ENCODE measurements around the gene MAST2.

Gene MAST2

DNA sequence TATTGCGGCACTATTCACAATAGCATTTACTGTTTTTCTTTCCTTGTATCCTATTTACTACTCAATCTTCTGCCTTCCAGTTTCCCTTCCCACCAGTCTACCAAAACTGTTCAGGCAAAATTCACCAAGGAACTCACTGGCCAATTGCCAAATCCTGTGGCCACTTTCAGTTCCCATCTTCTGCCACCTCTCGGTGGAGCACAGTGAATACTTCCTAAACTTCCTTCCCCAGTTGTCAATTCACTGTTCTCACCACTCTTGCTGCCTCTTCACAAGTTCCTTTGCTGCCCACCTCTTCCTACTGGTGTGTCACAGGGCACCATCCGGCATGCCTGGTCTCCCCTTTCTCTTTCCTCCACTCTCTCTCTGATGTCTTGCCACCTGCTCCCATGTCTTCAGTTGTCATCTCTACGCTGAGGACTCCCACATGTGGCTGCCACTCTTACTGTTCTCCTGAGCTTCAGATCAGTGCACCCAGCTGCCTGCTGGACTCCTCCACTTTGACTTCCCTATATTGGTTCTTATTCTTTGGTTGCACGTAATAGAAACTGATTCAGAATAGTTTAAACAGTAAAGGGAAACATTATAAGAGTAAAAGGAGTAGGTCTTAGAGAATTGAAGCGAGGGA lies 214.6 kb downstream of the MAST2 start:
- H3K27ac ChIP-seq (replicated peaks; ENCODE audit: low read length), result no peak overlapping the region
- H2AFZ ChIP-seq (ENCODE audit: low read length), result no peak overlapping the region
- H3K4me1 ChIP-seq (ENCODE audit: control insufficient read depth in 2 of 2, insufficient read depth in 1 of 2, low read depth in 1 of 2, low read length in 2 of 2), result no peaks in the 10 kb centered on the region
- H2BK15ac ChIP-seq (ENCODE audit: low read length), result no peak overlapping the region
- no peak for DNase-seq (ENCODE audit: low spot score)
- H3K14ac ChIP-seq (ENCODE audit: low read length), result no peak overlapping the region
- H2BK12ac ChIP-seq (ENCODE audit: low read length), result no peak overlapping the region
- no peak overlapping the region for H3K23ac ChIP-seq (ENCODE audit: low read depth, low read length, poor library complexity)
- no peaks in the 10 kb centered on the region for H3K9me3 ChIP-seq (replicated peaks in 1 of 2; ENCODE audit: control insufficient read depth in 2 of 2, insufficient read depth in 1 of 2, low read depth in 1 of 2, low read length in 2 of 2)
- H2BK5ac ChIP-seq (ENCODE audit: low read length), result no peak overlapping the region
- no peak overlapping the region for H3K9ac ChIP-seq (ENCODE audit: low read depth, low read length, poor library complexity)
- H3K27me3 ChIP-seq (ENCODE audit: control insufficient read depth in 3 of 3, insufficient read depth in 3 of 3, low read depth in 1 of 3, low read length in 3 of 3), result no peaks in the 10 kb centered on the region
- no peak overlapping the region for H2BK120ac ChIP-seq (ENCODE audit: low read depth, low read length)
- no peak overlapping the region for H3K4me2 ChIP-seq (ENCODE audit: insufficient read depth, low read length, poor library complexity, severe bottlenecking)
- H3K4me3 ChIP-seq (ENCODE audit: low read length in 2 of 2), result no peak overlapping the region
- H2AK5ac ChIP-seq (ENCODE audit: low read depth, low read length), result no peak overlapping the region
- WGBS, 2 donors (ENCODE audit: extremely low coverage in 2 of 2, insufficient read length in 2 of 2, insufficient replicate concordance in 1 of 2), result no CpG with 5 or more reads among the region's 6 CpGs
- H3K4ac ChIP-seq (ENCODE audit: low read length), result no peak overlapping the region
- H3K79me1 ChIP-seq (ENCODE audit: low read depth, low read length), result no peaks in the 10 kb centered on the region
- peaks cover 11 to 50% of the 10 kb centered on the region in 2 donors for H3K36me3 ChIP-seq (replicated peaks in 1 of 2; ENCODE audit: control insufficient read depth in 2 of 2, insufficient read depth in 2 of 2, low read length in 2 of 2)
- no peak overlapping the region for H4K8ac ChIP-seq (ENCODE audit: low read depth, low read length)
- no peak overlapping the region for H4K91ac ChIP-seq (ENCODE audit: low read depth, low read length, poor library complexity)
- no peak overlapping the region for H3K18ac ChIP-seq (ENCODE audit: low read length)

DNA sequence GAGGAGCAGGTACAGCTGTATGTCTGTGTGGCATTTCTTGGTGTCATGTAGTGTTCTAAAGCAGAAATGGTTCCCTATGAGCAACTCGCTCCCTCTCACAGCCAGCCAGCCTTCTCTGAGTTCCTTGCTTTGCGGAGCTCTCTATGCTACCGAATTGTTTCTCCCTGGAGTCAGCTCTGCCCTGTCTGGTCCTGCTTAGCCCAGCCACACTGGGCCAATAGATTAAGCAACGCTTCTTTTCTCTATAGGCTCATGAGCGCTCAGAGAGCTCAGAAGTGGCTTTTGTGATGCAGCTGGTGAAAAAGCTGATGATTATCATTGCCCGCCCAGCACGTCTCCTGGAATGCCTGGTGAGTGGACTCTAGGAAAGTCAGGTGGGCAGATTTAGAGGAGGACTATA lies 215.9 kb downstream of the MAST2 start:
- Histone ChIP-seq H3K79me1 (ENCODE audit: low read depth, low read length) (no peaks in the 10 kb centered on the region), H4K91ac (ENCODE audit: low read depth, low read length, poor library complexity) (no peak overlapping the region), H3K4ac (ENCODE audit: low read length) (no peak overlapping the region), H2BK15ac (ENCODE audit: low read length) (no peak overlapping the region), H4K8ac (ENCODE audit: low read depth, low read length) (no peak overlapping the region), H3K9me3 (replicated peaks in 1 of 2; ENCODE audit: control insufficient read depth in 2 of 2, insufficient read depth in 1 of 2, low read depth in 1 of 2, low read length in 2 of 2) (peaks cover 2 to 10% of the 10 kb centered on the region in 2 donors), H3K4me3 (ENCODE audit: low read length in 2 of 2) (no peak overlapping the region), H3K14ac (ENCODE audit: low read length) (no peak overlapping the region), H3K27ac (replicated peaks; ENCODE audit: low read length) (no peak overlapping the region), H2AFZ (ENCODE audit: low read length) (no peak overlapping the region), H3K23ac (ENCODE audit: low read depth, low read length, poor library complexity) (no peak overlapping the region), H2BK5ac (ENCODE audit: low read length) (no peak overlapping the region), H3K4me2 (ENCODE audit: insufficient read depth, low read length, poor library complexity, severe bottlenecking) (no peak overlapping the region), H2BK120ac (ENCODE audit: low read depth, low read length) (no peak overlapping the region), H2BK12ac (ENCODE audit: low read length) (no peak overlapping the region), H3K36me3 (replicated peaks in 1 of 2; ENCODE audit: control insufficient read depth in 2 of 2, insufficient read depth in 2 of 2, low read length in 2 of 2) (peaks cover 24 to 57% of the 10 kb centered on the region in 2 donors), H3K18ac (ENCODE audit: low read length) (no peak overlapping the region), H2AK5ac (ENCODE audit: low read depth, low read length) (no peak overlapping the region), H3K9ac (ENCODE audit: low read depth, low read length, poor library complexity) (no peak overlapping the region), H3K4me1 (ENCODE audit: control insufficient read depth in 2 of 2, insufficient read depth in 1 of 2, low read depth in 1 of 2, low read length in 2 of 2) (no peaks in the 10 kb centered on the region), H3K27me3 (ENCODE audit: control insufficient read depth in 3 of 3, insufficient read depth in 3 of 3, low read depth in 1 of 3, low read length in 3 of 3) (no peaks in the 10 kb centered on the region)
- no peak for DNase-seq (ENCODE audit: low spot score)
- no CpG with 5 or more reads among the region's 7 CpGs for WGBS, 2 donors (ENCODE audit: extremely low coverage in 2 of 2, insufficient read length in 2 of 2, insufficient replicate concordance in 1 of 2)

DNA sequence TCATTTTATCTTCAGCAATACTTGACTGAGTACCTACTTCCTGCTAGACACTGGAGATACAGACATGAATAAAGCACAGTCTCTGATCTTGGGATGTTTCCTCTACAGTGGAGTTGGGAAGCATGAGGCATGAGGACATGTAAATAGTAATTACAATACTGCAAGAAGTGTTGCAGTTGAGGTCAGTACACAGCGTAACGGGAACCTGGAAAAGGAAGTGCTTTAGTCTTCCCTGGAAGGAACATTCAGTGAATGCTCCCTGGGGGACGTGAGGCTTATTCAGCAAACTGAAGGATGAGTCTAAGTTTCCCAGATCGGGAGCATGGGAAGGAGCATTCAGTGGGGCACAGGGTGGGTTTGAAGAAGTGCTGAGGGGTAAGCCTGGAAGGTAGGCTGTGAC lies 216.6 kb downstream of the MAST2 start:
- Histone ChIP-seq H3K36me3 (replicated peaks in 1 of 2; ENCODE audit: control insufficient read depth in 2 of 2, insufficient read depth in 2 of 2, low read length in 2 of 2) (peaks cover 24 to 61% of the 10 kb centered on the region in 2 donors), H3K79me1 (ENCODE audit: low read depth, low read length) (no peaks in the 10 kb centered on the region)

DNA sequence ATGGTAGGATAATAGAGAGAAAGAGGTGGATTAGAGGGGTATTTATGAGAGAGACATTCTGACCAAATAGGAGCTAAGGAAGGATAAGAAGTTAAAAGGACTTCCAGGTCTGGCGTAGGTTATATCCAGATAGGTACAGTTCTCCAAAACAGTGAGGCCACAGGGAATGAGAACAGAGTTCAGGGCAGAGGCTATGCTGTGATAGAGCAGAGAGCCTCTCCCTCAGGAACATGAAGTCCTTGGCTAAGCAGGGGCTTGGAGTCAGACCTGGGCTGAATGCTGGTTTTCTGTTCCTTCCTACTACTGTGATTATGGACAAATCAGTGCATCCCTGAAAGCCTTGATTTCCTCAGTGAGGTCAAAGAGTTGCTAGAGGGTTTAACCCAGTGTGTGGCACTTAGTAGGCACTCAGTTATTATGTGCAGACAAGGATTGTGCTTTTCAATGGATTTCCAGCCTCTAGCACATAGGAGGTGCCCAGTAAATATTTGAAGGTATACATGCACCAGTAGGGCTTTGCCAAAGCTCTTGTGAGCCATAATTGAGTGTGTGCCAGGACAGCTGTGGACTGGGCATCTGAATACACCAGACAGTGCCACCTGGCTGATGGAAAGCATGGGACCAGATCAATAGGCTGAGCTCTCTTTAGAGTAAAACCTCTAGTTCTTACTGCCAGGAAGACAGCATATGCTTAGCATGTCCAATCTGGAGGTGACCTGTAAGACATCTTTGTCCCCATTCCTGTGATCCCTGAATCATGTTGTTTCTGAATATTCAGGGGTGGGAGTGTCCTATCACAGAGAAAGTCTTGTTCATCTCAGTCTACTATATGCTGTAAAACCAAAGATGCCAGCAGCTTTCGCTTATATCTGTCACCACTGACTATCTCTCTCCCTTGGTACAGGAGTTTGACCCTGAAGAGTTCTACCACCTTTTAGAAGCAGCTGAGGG lies 217.9 kb downstream of the MAST2 start:
- no CpG with 5 or more reads among the region's 2 CpGs for WGBS, 2 donors (ENCODE audit: extremely low coverage in 2 of 2, insufficient read length in 2 of 2, insufficient replicate concordance in 1 of 2)

More for the DNA sequence above, 216.6 kb downstream of the MAST2 start:
- DNase-seq (ENCODE audit: low spot score), result no peak
- H3K23ac ChIP-seq (ENCODE audit: low read depth, low read length, poor library complexity), result no peak overlapping the region
- no peak overlapping the region for H2AK5ac ChIP-seq (ENCODE audit: low read depth, low read length)
- no peak overlapping the region for H3K18ac ChIP-seq (ENCODE audit: low read length)
- no peak overlapping the region for H4K8ac ChIP-seq (ENCODE audit: low read depth, low read length)
- no peak overlapping the region for H2BK15ac ChIP-seq (ENCODE audit: low read length)
- H3K14ac ChIP-seq (ENCODE audit: low read length), result no peak overlapping the region
- H2AFZ ChIP-seq (ENCODE audit: low read length), result no peak overlapping the region
- no peak overlapping the region for H2BK5ac ChIP-seq (ENCODE audit: low read length)
- H2BK12ac ChIP-seq (ENCODE audit: low read length), result no peak overlapping the region
- H3K4me1 ChIP-seq (ENCODE audit: control insufficient read depth in 2 of 2, insufficient read depth in 1 of 2, low read depth in 1 of 2, low read length in 2 of 2), result no peaks in the 10 kb centered on the region
- no peak overlapping the region for H3K4ac ChIP-seq (ENCODE audit: low read length)
- no peak overlapping the region for H3K4me3 ChIP-seq (ENCODE audit: low read length in 2 of 2)
- H3K9ac ChIP-seq (ENCODE audit: low read depth, low read length, poor library complexity), result no peak overlapping the region
- no peak overlapping the region for H3K27ac ChIP-seq (replicated peaks; ENCODE audit: low read length)
- no CpG with 5 or more reads among the region's 4 CpGs for WGBS, 2 donors (ENCODE audit: extremely low coverage in 2 of 2, insufficient read length in 2 of 2, insufficient replicate concordance in 1 of 2)
- H3K4me2 ChIP-seq (ENCODE audit: insufficient read depth, low read length, poor library complexity, severe bottlenecking), result no peak overlapping the region
- H3K27me3 ChIP-seq (ENCODE audit: control insufficient read depth in 3 of 3, insufficient read depth in 3 of 3, low read depth in 1 of 3, low read length in 3 of 3), result no peaks in the 10 kb centered on the region
- peaks cover 2 to 12% of the 10 kb centered on the region in 2 donors for H3K9me3 ChIP-seq (replicated peaks in 1 of 2; ENCODE audit: control insufficient read depth in 2 of 2, insufficient read depth in 1 of 2, low read depth in 1 of 2, low read length in 2 of 2)
- no peak overlapping the region for H2BK120ac ChIP-seq (ENCODE audit: low read depth, low read length)
- no peak overlapping the region for H4K91ac ChIP-seq (ENCODE audit: low read depth, low read length, poor library complexity)

More for the DNA sequence above, 217.9 kb downstream of the MAST2 start:
- H2BK5ac ChIP-seq (ENCODE audit: low read length), result no peak overlapping the region
- no peak overlapping the region for H3K23ac ChIP-seq (ENCODE audit: low read depth, low read length, poor library complexity)
- no peak overlapping the region for H2BK15ac ChIP-seq (ENCODE audit: low read length)
- H3K9ac ChIP-seq (ENCODE audit: low read depth, low read length, poor library complexity), result no peak overlapping the region
- DNase-seq (ENCODE audit: low spot score), result no peak
- no peak overlapping the region for H3K14ac ChIP-seq (ENCODE audit: low read length)
- H2BK120ac ChIP-seq (ENCODE audit: low read depth, low read length), result no peak overlapping the region
- no peak overlapping the region for H2BK12ac ChIP-seq (ENCODE audit: low read length)
- no peaks in the 10 kb centered on the region for H3K79me1 ChIP-seq (ENCODE audit: low read depth, low read length)
- no peaks in the 10 kb centered on the region for H3K27me3 ChIP-seq (ENCODE audit: control insufficient read depth in 3 of 3, insufficient read depth in 3 of 3, low read depth in 1 of 3, low read length in 3 of 3)
- no peaks in the 10 kb centered on the region for H3K4me1 ChIP-seq (ENCODE audit: control insufficient read depth in 2 of 2, insufficient read depth in 1 of 2, low read depth in 1 of 2, low read length in 2 of 2)
- no peak overlapping the region for H4K91ac ChIP-seq (ENCODE audit: low read depth, low read length, poor library complexity)
- H3K27ac ChIP-seq (replicated peaks; ENCODE audit: low read length), result no peak overlapping the region
- H3K4me3 ChIP-seq (ENCODE audit: low read length in 2 of 2), result no peak overlapping the region
- no peak overlapping the region for H2AK5ac ChIP-seq (ENCODE audit: low read depth, low read length)
- no peak overlapping the region for H3K18ac ChIP-seq (ENCODE audit: low read length)
- H4K8ac ChIP-seq (ENCODE audit: low read depth, low read length), result no peak overlapping the region
- H3K36me3 ChIP-seq (replicated peaks in 1 of 2; ENCODE audit: control insufficient read depth in 2 of 2, insufficient read depth in 2 of 2, low read length in 2 of 2), result peaks cover 27 to 72% of the 10 kb centered on the region in 2 donors
- H3K4ac ChIP-seq (ENCODE audit: low read length), result no peak overlapping the region
- no peak overlapping the region for H2AFZ ChIP-seq (ENCODE audit: low read length)
- H3K4me2 ChIP-seq (ENCODE audit: insufficient read depth, low read length, poor library complexity, severe bottlenecking), result no peak overlapping the region
- peaks cover 2 to 12% of the 10 kb centered on the region in 2 donors for H3K9me3 ChIP-seq (replicated peaks in 1 of 2; ENCODE audit: control insufficient read depth in 2 of 2, insufficient read depth in 1 of 2, low read depth in 1 of 2, low read length in 2 of 2)
